Measurements from ENCODE around the gene BTBD18.

The BTBD18 gene

DNA sequence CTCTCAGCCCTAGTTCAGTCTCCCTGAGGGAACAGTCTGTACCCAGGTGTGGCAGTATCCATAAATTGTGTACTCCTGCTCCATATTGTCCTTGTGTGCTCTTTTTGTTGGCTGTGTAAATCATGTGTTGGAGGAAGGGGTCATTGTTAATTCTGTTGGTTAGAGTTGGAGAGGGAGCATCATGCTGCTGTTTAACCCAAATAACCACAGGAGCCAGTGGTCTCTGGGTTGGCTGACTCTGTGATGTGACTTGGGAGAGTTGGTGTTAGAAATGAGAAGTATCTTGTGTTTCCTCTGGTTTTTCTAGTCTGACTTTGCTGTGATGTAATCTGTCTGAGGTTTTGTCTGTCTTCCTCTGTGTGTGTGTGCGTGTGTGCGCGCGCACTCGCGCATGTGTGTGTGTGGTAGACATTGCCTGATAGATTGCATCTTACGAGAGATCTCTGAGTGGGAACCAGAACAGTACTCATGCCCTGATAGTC lies 40.5 kb upstream of the BTBD18 start:
- DNase-seq (ENCODE audit: low read depth) = no peak
- TF ChIP-seq, protein P1, sequence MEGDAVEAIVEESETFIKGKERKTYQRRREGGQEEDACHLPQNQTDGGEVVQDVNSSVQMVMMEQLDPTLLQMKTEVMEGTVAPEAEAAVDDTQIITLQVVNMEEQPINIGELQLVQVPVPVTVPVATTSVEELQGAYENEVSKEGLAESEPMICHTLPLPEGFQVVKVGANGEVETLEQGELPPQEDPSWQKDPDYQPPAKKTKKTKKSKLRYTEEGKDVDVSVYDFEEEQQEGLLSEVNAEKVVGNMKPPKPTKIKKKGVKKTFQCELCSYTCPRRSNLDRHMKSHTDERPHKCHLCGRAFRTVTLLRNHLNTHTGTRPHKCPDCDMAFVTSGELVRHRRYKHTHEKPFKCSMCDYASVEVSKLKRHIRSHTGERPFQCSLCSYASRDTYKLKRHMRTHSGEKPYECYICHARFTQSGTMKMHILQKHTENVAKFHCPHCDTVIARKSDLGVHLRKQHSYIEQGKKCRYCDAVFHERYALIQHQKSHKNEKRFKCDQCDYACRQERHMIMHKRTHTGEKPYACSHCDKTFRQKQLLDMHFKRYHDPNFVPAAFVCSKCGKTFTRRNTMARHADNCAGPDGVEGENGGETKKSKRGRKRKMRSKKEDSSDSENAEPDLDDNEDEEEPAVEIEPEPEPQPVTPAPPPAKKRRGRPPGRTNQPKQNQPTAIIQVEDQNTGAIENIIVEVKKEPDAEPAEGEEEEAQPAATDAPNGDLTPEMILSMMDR (IDR thresholded peaks at IDR 0.05; ENCODE audit: low read length, missing control alignments) = no peak
- H3K4me3 ChIP-seq (replicated peaks; ENCODE audit: low read depth, low read length) = no peak overlapping the region

DNA sequence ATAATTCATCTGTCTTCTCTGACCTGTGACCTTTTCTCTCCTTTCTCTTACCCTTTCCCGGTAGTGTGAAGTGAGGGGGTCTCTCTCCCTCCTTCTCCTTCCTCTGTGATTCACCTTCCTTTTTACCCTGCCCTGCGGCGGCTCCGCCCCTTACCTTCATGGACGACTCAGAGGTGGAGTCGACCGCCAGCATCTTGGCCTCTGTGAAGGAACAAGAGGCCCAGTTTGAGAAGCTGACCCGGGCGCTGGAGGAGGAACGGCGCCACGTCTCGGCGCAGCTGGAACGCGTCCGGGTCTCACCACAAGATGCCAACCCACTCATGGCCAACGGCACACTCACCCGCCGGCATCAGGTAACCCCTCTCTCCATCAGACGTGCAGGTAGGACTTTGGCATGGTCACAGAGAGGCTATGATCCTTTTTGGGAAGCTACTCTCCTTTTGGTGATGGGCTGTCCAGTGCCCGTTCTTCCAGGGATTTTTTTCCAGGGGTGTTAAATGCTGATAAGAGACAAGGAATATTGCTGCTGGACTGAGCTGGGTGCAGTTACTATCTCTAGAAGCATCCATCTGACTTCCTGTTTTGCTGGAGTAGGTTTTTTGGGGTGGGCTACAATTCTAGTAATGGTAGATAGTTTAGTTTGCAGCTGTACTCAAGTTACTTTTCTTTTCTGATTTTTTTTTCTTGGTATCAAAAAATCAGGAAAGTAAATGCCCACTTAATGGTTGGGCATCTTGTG lies 39.9 kb upstream of the BTBD18 start:
- H3K4me3 ChIP-seq (replicated peaks; ENCODE audit: low read depth, low read length) = no peak overlapping the region
- TF ChIP-seq, protein P1 (IDR thresholded peaks at IDR 0.05; ENCODE audit: low read length, missing control alignments) = no peak
- no peak for DNase-seq (ENCODE audit: low read depth)

DNA sequence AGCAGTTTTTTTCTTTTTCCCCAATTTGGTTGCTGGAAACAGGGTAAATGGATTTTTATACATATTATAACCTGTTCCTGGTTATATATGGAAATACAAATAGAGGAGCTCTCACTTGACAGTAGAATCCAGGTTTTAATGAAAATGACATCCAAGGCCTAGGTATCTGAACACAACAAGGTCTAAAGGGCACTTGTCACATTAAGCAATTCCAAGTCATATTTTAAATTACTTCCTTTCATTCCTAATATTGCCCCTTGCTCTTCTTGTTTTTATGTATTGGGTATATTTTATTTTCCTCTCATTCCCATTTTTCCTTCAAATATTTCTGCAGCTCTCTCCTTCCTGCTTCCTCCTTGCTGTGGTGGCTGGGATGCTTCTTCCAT lies 37.1 kb upstream of the BTBD18 start:
- no peak for DNase-seq (ENCODE audit: low read depth)
- H3K4me3 ChIP-seq (replicated peaks; ENCODE audit: low read depth, low read length) = no peak overlapping the region
- TF ChIP-seq, protein P1 (IDR thresholded peaks at IDR 0.05; ENCODE audit: low read length, missing control alignments) = no peak

DNA sequence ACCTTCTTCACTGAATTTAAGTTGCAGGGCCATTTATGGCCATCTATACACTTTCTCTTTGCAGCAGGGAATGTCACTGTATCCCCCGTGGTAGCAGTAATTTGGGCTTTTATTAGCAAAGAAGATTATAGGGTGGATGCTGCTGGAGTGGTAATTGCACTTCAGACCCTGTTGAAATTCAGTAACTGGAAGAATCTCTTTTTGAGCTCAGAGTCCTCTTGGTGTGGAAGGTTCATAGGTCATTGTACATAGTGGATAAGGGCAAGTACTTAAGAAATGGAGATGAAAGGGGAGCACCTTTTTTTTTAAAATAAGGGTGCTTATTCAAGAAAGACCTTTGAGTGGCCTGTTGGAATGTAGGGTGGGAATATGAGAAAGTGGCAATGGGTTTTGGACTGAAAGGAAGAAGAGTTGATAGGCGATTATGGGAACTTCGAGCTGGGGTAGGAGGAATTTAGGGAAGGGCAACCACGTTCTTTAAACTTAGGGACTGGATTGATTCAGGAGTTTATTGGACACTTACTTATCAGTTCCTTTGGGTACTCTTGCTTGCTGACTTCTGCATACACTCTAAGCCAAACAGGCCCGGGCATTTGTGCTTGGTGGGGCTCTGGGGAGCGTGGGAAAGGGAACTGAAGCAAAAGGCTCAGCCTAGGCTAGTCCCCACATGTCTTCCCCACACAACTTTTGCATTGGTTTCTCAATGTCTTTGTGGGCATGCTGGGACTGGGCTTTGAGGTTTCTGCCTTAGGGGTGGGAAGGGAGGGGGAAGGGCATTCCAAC lies 36.5 kb upstream of the BTBD18 start:
- TF ChIP-seq, protein P1 (IDR thresholded peaks at IDR 0.05; ENCODE audit: low read length, missing control alignments) = no peak
- no peak overlapping the region for H3K4me3 ChIP-seq (replicated peaks; ENCODE audit: low read depth, low read length)
- DNase-seq (ENCODE audit: low read depth) = no peak

DNA sequence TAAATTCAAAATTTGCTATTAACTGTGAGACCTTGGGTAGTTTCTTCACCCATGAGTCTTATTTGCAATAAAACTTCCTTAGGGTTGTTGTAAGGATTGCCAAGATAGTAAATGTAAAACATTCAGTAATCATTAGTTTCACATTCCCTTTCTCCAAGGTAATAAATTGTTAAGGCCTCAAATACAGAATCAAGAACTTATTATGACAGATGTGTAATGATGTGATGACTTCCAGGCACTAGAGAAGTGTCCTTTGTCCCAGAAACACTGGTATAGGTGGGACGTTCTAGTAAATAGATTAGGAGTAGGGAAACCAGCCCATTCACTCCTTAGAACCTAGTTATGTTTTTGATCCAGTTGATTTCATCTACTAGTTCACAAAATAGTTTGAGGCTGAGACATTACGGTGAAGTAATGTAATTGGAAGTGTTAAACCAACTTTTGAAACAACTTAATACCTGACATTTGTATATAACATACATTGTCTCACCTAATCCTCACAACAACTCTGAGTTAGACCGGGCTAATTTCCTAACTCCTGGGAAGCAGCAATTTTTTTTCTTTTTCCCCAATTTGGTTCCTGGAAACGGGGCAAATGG lies 35.5 kb upstream of the BTBD18 start:
- TF ChIP-seq, protein P1 (IDR thresholded peaks at IDR 0.05; ENCODE audit: low read length, missing control alignments) = no peak
- H3K4me3 ChIP-seq (replicated peaks; ENCODE audit: low read depth, low read length) = no peak overlapping the region

DNA sequence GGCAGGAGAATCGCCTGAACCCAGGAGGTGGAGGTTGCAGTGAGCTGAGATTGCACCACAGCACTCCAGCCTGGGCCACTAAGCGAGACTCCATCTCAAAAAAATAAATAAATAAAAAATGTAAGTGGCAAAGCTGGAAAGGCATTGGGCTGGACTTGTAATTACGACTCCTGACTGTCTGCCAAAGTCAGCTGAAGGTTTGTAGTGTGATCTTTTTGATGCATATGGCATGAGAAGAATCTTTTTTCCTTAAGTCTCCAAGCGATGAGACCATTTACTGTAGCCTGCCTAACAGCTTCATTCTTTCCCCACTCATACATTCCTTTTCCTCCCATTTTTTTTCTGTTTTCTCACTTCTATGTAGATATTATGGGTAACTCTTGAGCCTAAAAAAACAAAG lies 34.8 kb upstream of the BTBD18 start:
- DNase-seq (ENCODE audit: low read depth) = no peak
- H3K4me3 ChIP-seq (replicated peaks; ENCODE audit: low read depth, low read length) = no peak overlapping the region
- TF ChIP-seq, protein P1 (IDR thresholded peaks at IDR 0.05; ENCODE audit: low read length, missing control alignments) = no peak

More for the DNA sequence above, 35.5 kb upstream of the BTBD18 start:
- DNase-seq (ENCODE audit: low read depth) = no peak

All from fibroblast of pulmonary artery (primary cell).